HepG2 (cell line): ENCODE results near the gene HSCB. TPM values are rescaled to one million over a fixed set of nuclear protein-coding genes. Genes with fewer than 3 reads are reported as not detected.
A peak's percentile ranks its signal among the peaks of the same experiment; 100 is the strongest.

Experiments
- ARID5B ChIP-seq: IDR thresholded peaks from 2 replicates; pipeline ENCODE4 v1.4.0; 2020; ENCODE audit warnings: mild to moderate bottlenecking, missing genetic modification reagents
- CC2D1A ChIP-seq: sonication (generic); formaldehyde crosslinking; IDR thresholded peaks from 2 replicates; pipeline ENCODE4 v1.8.1; 2023; ENCODE audit warnings: mild to moderate bottlenecking, missing genetic modification reagents
- FOXP1 ChIP-seq, 2 experiments: fragments of 450-650 bp in 1 of 2; IDR thresholded peaks; 2 replicates each; pipeline ENCODE4 v1.6.1; 2017 to 2018; ENCODE audit warnings: antibody characterized with exemption in 1 of 2
- GATAD2A ChIP-seq: IDR thresholded peaks from 2 replicates; pipeline ENCODE4 v1.6.1; 2016
- HNRNPK ChIP-seq: fragments of 200-400 bp; formaldehyde crosslinking; IDR thresholded peaks from 2 replicates; pipeline ENCODE4 v1.6.1; 2018; ENCODE audit warnings: low read length, low read depth, moderate library complexity, mild to moderate bottlenecking; ENCODE audit not compliant: poor library complexity, severe bottlenecking
- HOXA5 ChIP-seq: sonication (generic); formaldehyde crosslinking; IDR thresholded peaks from 2 replicates; pipeline ENCODE4 v1.4.0; 2020; ENCODE audit warnings: missing genetic modification reagents
- HOXD1 ChIP-seq: sonication (generic); formaldehyde crosslinking; IDR thresholded peaks from 2 replicates; pipeline ENCODE4 v1.5.0; 2020; ENCODE audit warnings: missing genetic modification reagents
- KDM1A ChIP-seq: IDR thresholded peaks from 2 replicates; pipeline ENCODE4 v1.6.1; 2016; ENCODE audit warnings: missing compliant biosample characterization
- MAFK ChIP-seq, 2 experiments: IDR thresholded peaks in 1 of 2; conservative IDR thresholded peaks in 1 of 2; 2 replicates each; pipeline ENCODE4 v1.6.1; 2011; ENCODE audit warnings: improper control_type of control experiment in 2 of 2, low read length in 2 of 2
- MXI1 ChIP-seq: IDR thresholded peaks from 3 replicates; pipeline ENCODE4 v1.6.1; 2012; ENCODE audit warnings: low read depth, low read length, inconsistent platforms, borderline replicate concordance
- MYPOP ChIP-seq: sonication (generic); formaldehyde crosslinking; IDR thresholded peaks from 2 replicates; pipeline ENCODE4 v1.8.1; 2023; ENCODE audit warnings: mild to moderate bottlenecking, moderate library complexity, missing genetic modification reagents
- RORA ChIP-seq: sonication (generic); formaldehyde crosslinking; IDR thresholded peaks from 2 replicates; pipeline ENCODE4 v1.5.0; 2020; ENCODE audit warnings: mild to moderate bottlenecking, missing genetic modification reagents, moderate library complexity
- SP140L ChIP-seq: sonication (generic); formaldehyde crosslinking; IDR thresholded peaks from 2 replicates; pipeline ENCODE4 v1.4.0; 2020; ENCODE audit warnings: missing genetic modification reagents, borderline replicate concordance
- TBX2 ChIP-seq: sonication (generic); formaldehyde crosslinking; IDR thresholded peaks from 2 replicates; pipeline ENCODE4 v1.5.0; 2020; ENCODE audit warnings: missing genetic modification reagents, mild to moderate bottlenecking, borderline replicate concordance
- ZBTB3 ChIP-seq: sonication (generic); formaldehyde crosslinking; IDR thresholded peaks from 2 replicates; pipeline ENCODE4 v1.4.0; 2020; ENCODE audit warnings: low read depth, mild to moderate bottlenecking, moderate library complexity, missing genetic modification reagents, borderline replicate concordance
- ZBTB39 ChIP-seq: sonication (generic); formaldehyde crosslinking; IDR thresholded peaks from 2 replicates; pipeline ENCODE4 v1.5.0; 2020; ENCODE audit warnings: missing genetic modification reagents
- ZNF253 ChIP-seq: sonication (generic); formaldehyde crosslinking; IDR thresholded peaks from 2 replicates; pipeline ENCODE4 v1.8.0; 2022; ENCODE audit warnings: mild to moderate bottlenecking, missing genetic modification reagents, borderline replicate concordance
- ZNF337 ChIP-seq: sonication (generic); formaldehyde crosslinking; IDR thresholded peaks from 2 replicates; pipeline ENCODE4 v1.5.1; 2020; ENCODE audit warnings: missing genetic modification reagents, low read depth, mild to moderate bottlenecking, borderline replicate concordance
- ZNF441 ChIP-seq: sonication (generic); formaldehyde crosslinking; IDR thresholded peaks from 2 replicates; pipeline ENCODE4 v1.7.0; 2021; ENCODE audit warnings: missing genetic modification reagents, borderline replicate concordance
- ZNF549 ChIP-seq: sonication (generic); formaldehyde crosslinking; IDR thresholded peaks from 2 replicates; pipeline ENCODE4 v1.5.0; 2020; ENCODE audit warnings: missing genetic modification reagents
- ZNF772 ChIP-seq: sonication (generic); formaldehyde crosslinking; IDR thresholded peaks from 2 replicates; pipeline ENCODE4 v1.5.0; 2020; ENCODE audit warnings: mild to moderate bottlenecking, missing genetic modification reagents
- ZSCAN21 ChIP-seq: sonication (generic); formaldehyde crosslinking; IDR thresholded peaks from 2 replicates; pipeline ENCODE4 v1.8.0; 2022; ENCODE audit warnings: mild to moderate bottlenecking, missing genetic modification reagents, moderate library complexity, borderline replicate concordance
- polyA plus RNA-seq, 8 experiments: library from polyadenylated mRNA; depleted of rRNA in 3 of 8; stranded (reverse) in 7 of 8; unstranded in 1 of 8; fragments of >200 nt; fragmentation: Illumina TruSeq in 4 of 8; extraction: Trizol in 4 of 8; gene quantifications; 2 replicates each; pipeline versions ENCODE4 v1.2.1 to v1.2.3, GENCODE V29; 2011 to 2016; ENCODE audit warnings: low read depth in 4 of 8, missing spikeins in 1 of 8, mixed read lengths in 1 of 8; ENCODE audit not compliant: insufficient read depth in 1 of 8
- total RNA-seq, 5 experiments: library from RNA; depleted of rRNA; stranded (reverse); fragments of >200 nt; fragmentation: Illumina TruSeq; extraction: Trizol; gene quantifications; 2 replicates each; pipeline ENCODE4 v1.2.3, GENCODE V29; 2016; ENCODE audit warnings: low read depth in 1 of 5

Gene HSCB
- total and polyA plus RNA-seq, 2 of the 13 experiments (the other 11 are each of a cell fraction or from before 2014, with no cell fraction given): 15.4 to 20.9 TPM

GRCh38 chr22:28711820-28712777 is 29.7 kb upstream of the HSCB start (continued):
- TF ChIP-seq ARID5B (CRISPR knock-in tag): peak; percentile 58
- TF ChIP-seq ZNF549 (CRISPR knock-in tag): no peak
- TF ChIP-seq MXI1: 0 out of 3 replicates have a peak, but pooled peaks have one; percentile 13
- TF ChIP-seq GATAD2A (CRISPR knock-in tag): peak; percentile 88
- no peak; the same call in 1 of the 2 replicates for TF ChIP-seq MYPOP (CRISPR knock-in tag)
- TF ChIP-seq FOXP1 (IDR thresholded peaks at IDR 0.05): no peak
- TF ChIP-seq FOXP1 (CRISPR knock-in tag; IDR thresholded peaks at IDR 0.05): peak; percentile 68; the same call in 1 of the 2 replicates
- no peak for TF ChIP-seq ZNF337 (CRISPR knock-in tag)
- 0 out of 2 replicates have a peak, but pooled peaks have one; percentile 57 for TF ChIP-seq ZBTB39 (CRISPR knock-in tag)
- no peak for TF ChIP-seq CC2D1A
- TF ChIP-seq MAFK (conservative IDR thresholded peaks at IDR 0.05 in 1 of 2, IDR thresholded peaks at IDR 0.05 in 1 of 2; ENCODE audit: low read length in 2 of 2): peak; percentile 40 to 41; a peak in 3 of 4 replicates
- TF ChIP-seq TBX2: peak; percentile 37; the same call in 1 of the 2 replicates
- no peak for TF ChIP-seq ZNF441 (CRISPR knock-in tag)
- TF ChIP-seq ZBTB3: no peak
- TF ChIP-seq HNRNPK: no peak
- TF ChIP-seq ZSCAN21 (CRISPR knock-in tag): no peak
- TF ChIP-seq HOXD1: no peak
- TF ChIP-seq RORA: no peak
- no peak for TF ChIP-seq SP140L (CRISPR knock-in tag)
- TF ChIP-seq ZNF772 (CRISPR knock-in tag): no peak
- TF ChIP-seq KDM1A (CRISPR knock-in tag): no peak
- TF ChIP-seq HOXA5 (CRISPR knock-in tag): no peak
- TF ChIP-seq ZNF253: no peak
